Measurements from ENCODE around the gene EXOC1.

GRCh38 chr4:55904576-55904975 is 51.1 kb downstream of the EXOC1 start:
- TF ChIP-seq POLR2A (IDR thresholded peaks at IDR 0.05; ENCODE audit: low read depth, low read length) (no peak), POLR2AphosphoS5 (IDR thresholded peaks at IDR 0.05; ENCODE audit: low read depth, low read length) (no peak)
